Measurements from ENCODE around the gene ELFN1.

ELFN1 gene

GRCh38 chr7:1779445-1779844 lies 109.4 kb downstream of the ELFN1 start:
- TF ChIP-seq TAF1 (IDR thresholded peaks at IDR 0.05; ENCODE audit: borderline replicate concordance, insufficient read depth, low read length) (no peak), SIN3A (IDR thresholded peaks at IDR 0.05; ENCODE audit: borderline replicate concordance, insufficient read depth, low read length) (no peak), POLR2AphosphoS5 (IDR thresholded peaks at IDR 0.05; ENCODE audit: low read depth, low read length) (no peak), FOXP2 (optimal IDR thresholded peaks at IDR 0.05; ENCODE audit: borderline replicate concordance, extremely low read depth, extremely low read length, insufficient read depth) (no peak)
- TF ChIP-seq, protein P1, sequence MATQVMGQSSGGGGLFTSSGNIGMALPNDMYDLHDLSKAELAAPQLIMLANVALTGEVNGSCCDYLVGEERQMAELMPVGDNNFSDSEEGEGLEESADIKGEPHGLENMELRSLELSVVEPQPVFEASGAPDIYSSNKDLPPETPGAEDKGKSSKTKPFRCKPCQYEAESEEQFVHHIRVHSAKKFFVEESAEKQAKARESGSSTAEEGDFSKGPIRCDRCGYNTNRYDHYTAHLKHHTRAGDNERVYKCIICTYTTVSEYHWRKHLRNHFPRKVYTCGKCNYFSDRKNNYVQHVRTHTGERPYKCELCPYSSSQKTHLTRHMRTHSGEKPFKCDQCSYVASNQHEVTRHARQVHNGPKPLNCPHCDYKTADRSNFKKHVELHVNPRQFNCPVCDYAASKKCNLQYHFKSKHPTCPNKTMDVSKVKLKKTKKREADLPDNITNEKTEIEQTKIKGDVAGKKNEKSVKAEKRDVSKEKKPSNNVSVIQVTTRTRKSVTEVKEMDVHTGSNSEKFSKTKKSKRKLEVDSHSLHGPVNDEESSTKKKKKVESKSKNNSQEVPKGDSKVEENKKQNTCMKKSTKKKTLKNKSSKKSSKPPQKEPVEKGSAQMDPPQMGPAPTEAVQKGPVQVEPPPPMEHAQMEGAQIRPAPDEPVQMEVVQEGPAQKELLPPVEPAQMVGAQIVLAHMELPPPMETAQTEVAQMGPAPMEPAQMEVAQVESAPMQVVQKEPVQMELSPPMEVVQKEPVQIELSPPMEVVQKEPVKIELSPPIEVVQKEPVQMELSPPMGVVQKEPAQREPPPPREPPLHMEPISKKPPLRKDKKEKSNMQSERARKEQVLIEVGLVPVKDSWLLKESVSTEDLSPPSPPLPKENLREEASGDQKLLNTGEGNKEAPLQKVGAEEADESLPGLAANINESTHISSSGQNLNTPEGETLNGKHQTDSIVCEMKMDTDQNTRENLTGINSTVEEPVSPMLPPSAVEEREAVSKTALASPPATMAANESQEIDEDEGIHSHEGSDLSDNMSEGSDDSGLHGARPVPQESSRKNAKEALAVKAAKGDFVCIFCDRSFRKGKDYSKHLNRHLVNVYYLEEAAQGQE (IDR thresholded peaks at IDR 0.05; ENCODE audit: insufficient read depth in 1 of 2, low read depth in 2 of 2, low read length in 2 of 2): no peak

DNA sequence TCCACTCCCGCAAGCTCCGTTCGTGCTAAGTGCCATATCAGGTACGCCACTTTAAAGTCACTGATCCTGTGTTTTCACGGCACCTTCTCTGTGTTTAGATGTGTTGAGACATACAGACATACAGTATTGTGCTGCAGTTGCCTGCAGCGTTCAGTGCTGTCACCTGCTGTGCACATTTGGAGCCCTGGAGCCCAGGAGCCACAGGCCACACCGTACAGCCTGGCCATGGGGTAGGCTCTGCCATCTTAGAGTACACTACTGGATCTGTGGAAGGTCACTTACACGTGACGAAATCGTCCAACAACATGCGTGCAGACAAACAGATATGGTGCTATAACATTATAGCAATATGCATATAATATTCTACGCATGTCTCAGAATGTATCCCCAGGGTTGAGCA lies 111.3 kb downstream of the ELFN1 start:
- no peak for TF ChIP-seq SIN3A (IDR thresholded peaks at IDR 0.05; ENCODE audit: borderline replicate concordance, insufficient read depth, low read length)
- TF ChIP-seq TAF1 (IDR thresholded peaks at IDR 0.05; ENCODE audit: borderline replicate concordance, insufficient read depth, low read length): no peak
- TF ChIP-seq, protein P1 (IDR thresholded peaks at IDR 0.05; ENCODE audit: insufficient read depth in 1 of 2, low read depth in 2 of 2, low read length in 2 of 2): no peak
- TF ChIP-seq POLR2AphosphoS5 (IDR thresholded peaks at IDR 0.05; ENCODE audit: low read depth, low read length): no peak
- TF ChIP-seq FOXP2 (optimal IDR thresholded peaks at IDR 0.05; ENCODE audit: borderline replicate concordance, extremely low read depth, extremely low read length, insufficient read depth): no peak

DNA sequence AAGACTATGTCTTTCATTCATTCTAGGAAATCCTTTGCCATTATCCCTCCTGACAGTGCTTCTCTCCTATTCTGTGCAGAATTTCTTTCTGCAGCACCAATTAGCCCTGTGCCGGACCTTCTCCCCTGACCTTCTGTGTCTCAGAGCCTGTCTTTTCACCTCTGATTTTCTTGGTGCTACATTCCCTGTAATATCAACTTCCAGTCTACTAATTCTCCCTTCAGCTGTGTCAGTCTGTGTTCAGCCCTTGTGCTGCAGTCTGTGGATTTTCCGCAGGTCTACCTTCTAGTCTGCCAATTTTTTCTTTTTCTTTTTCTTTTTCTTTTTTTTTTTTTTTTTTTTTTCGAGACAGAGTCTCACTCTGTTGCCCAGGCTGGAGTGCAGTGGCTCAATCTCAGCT lies 115.8 kb downstream of the ELFN1 start:
- TF ChIP-seq FOXP2 (optimal IDR thresholded peaks at IDR 0.05; ENCODE audit: borderline replicate concordance, extremely low read depth, extremely low read length, insufficient read depth) (no peak), POLR2AphosphoS5 (IDR thresholded peaks at IDR 0.05; ENCODE audit: low read depth, low read length) (no peak), SIN3A (IDR thresholded peaks at IDR 0.05; ENCODE audit: borderline replicate concordance, insufficient read depth, low read length) (no peak), TAF1 (IDR thresholded peaks at IDR 0.05; ENCODE audit: borderline replicate concordance, insufficient read depth, low read length) (no peak)
- TF ChIP-seq, protein P1 (IDR thresholded peaks at IDR 0.05; ENCODE audit: insufficient read depth in 1 of 2, low read depth in 2 of 2, low read length in 2 of 2): no peak

DNA sequence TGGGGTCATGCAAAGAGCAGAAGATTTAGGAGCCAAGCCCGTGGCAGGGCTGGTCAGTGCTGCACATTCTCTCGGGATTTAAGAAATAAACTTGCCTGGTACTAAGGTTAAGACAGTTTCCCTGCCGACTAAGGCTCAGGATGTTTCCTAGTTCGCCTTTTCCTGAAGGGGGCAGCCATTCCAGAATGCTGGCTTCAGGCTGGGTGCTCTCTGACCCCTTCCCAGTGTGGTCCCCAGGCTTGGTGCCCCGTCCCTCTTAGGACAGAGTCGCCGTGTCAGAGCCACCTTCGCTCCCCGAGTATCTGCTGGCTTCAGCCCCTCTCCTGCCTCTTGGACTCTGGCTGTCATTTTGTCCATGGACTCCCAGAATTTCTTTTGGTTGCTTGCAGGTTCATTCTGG lies 117.2 kb downstream of the ELFN1 start:
- no peak for TF ChIP-seq FOXP2 (optimal IDR thresholded peaks at IDR 0.05; ENCODE audit: borderline replicate concordance, extremely low read depth, extremely low read length, insufficient read depth)
- TF ChIP-seq POLR2AphosphoS5 (IDR thresholded peaks at IDR 0.05; ENCODE audit: low read depth, low read length): no peak
- TF ChIP-seq SIN3A (IDR thresholded peaks at IDR 0.05; ENCODE audit: borderline replicate concordance, insufficient read depth, low read length): no peak
- TF ChIP-seq TAF1 (IDR thresholded peaks at IDR 0.05; ENCODE audit: borderline replicate concordance, insufficient read depth, low read length): no peak
- TF ChIP-seq, protein P1 (IDR thresholded peaks at IDR 0.05; ENCODE audit: insufficient read depth in 1 of 2, low read depth in 2 of 2, low read length in 2 of 2): no peak
